ENCODE results near the gene TMEM52. TPM values are rescaled to one million over a fixed set of nuclear protein-coding genes. Genes with fewer than 3 reads are reported as not detected.

The TMEM52 gene
- polyA plus RNA-seq, 1 of the 3 experiments (the other 2 are of a cell fraction), result 4.8 TPM

DNA sequence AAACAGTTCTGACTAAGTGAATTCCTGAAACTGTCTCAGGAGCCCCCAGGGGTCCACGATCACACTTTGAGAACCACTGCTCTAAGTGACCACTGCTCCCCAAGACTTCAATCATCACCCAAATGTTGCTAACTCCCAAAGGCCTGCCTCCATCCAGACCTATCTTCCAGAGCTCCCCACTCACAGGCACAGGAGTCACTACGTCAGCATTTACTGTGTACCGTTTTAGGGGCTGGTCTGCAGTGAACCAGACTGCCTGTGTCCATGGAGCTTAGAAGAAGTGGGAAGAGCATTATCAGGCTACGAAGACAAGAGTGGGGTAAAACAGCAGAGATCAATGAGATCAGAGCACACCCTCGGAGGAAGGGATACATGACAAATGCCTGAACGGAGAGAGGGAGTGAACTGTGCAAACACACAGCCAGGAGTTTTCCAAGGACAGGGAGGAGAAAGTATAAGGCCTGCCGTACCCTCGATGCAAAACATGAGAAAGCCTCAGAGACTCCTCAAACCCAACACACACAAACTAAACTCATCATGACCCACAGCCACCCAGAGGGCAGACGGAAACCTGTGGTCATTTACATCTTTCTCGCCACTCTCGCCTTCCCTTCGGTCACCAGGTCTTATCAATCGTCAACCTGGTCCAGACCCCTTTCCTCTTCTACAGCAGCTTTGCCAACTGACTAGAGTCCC is 38.3 kb downstream of the TMEM52 start:
- 89% methylated on average over 13 of the region's 13 CpGs for WGBS (ENCODE audit: low lambda C conversion rate)
- CTCF ChIA-PET, result interaction anchor here (0.8 to 2.4 kb wide), 3 partner anchors 25 to 63 kb away, joined by 3 to 8 read pairs (median 3); no protein-coding TSS in a partner anchor

More for the DNA sequence above, 38.3 kb downstream of the TMEM52 start:
- no peak for TF ChIP-seq SIN3A (IDR thresholded peaks at IDR 0.05; ENCODE audit: borderline replicate concordance, low read depth, low read length)
- no peak for TF ChIP-seq ELF1 (IDR thresholded peaks at IDR 0.05)
- TF ChIP-seq, protein P1, sequence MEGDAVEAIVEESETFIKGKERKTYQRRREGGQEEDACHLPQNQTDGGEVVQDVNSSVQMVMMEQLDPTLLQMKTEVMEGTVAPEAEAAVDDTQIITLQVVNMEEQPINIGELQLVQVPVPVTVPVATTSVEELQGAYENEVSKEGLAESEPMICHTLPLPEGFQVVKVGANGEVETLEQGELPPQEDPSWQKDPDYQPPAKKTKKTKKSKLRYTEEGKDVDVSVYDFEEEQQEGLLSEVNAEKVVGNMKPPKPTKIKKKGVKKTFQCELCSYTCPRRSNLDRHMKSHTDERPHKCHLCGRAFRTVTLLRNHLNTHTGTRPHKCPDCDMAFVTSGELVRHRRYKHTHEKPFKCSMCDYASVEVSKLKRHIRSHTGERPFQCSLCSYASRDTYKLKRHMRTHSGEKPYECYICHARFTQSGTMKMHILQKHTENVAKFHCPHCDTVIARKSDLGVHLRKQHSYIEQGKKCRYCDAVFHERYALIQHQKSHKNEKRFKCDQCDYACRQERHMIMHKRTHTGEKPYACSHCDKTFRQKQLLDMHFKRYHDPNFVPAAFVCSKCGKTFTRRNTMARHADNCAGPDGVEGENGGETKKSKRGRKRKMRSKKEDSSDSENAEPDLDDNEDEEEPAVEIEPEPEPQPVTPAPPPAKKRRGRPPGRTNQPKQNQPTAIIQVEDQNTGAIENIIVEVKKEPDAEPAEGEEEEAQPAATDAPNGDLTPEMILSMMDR (IDR thresholded peaks at IDR 0.05), result no peak
- TF ChIP-seq REST (IDR thresholded peaks at IDR 0.05; ENCODE audit: low read depth, low read length), result no peak
- no peak for TF ChIP-seq JUND (IDR thresholded peaks at IDR 0.05)
- no peak for TF ChIP-seq GATA2 (CRISPR knock-in tag; IDR thresholded peaks at IDR 0.05)
- TF ChIP-seq EZH2phosphoT487 (IDR thresholded peaks at IDR 0.05; ENCODE audit: borderline replicate concordance, low read depth), result no peak
- no peak for TF ChIP-seq YY1 (IDR thresholded peaks at IDR 0.05; ENCODE audit: low read depth)
- TF ChIP-seq NRF1 (IDR thresholded peaks at IDR 0.05; ENCODE audit: low read depth, low read length), result no peak
- TF ChIP-seq SMC3 (IDR thresholded peaks at IDR 0.05; ENCODE audit: low read depth, low read length), result no peak
- no peak for TF ChIP-seq RXRA (IDR thresholded peaks at IDR 0.05; ENCODE audit: borderline replicate concordance, low read depth)
- TF ChIP-seq POLR2AphosphoS5 (IDR thresholded peaks at IDR 0.05; ENCODE audit: low read depth, low read length), result no peak
- Histone ChIP-seq H3K27ac (ENCODE audit: low read depth in 2 of 2, low read length in 1 of 2) (no peak overlapping the region; a peak in 1 of 4 replicates), H3K4me1 (ENCODE audit: control insufficient read depth in 1 of 2, insufficient read depth in 2 of 2, low read depth in 1 of 2, low read length in 1 of 2) (peaks cover 0 to 18% of the 10 kb centered on the region in 2 experiments; a peak in 2 of 4 replicates), H3K9me3 (no peaks in the 10 kb centered on the region), H3K9ac (no peak overlapping the region), H3K79me2 (ENCODE audit: insufficient read depth) (peaks cover 100% of the 10 kb centered on the region), H2AFZ (ENCODE audit: low read depth) (no peak overlapping the region), H3F3A (replicated peaks; ENCODE audit: insufficient read depth) (peaks cover 6% of the 10 kb centered on the region), H3K27me3 (ENCODE audit: insufficient read depth) (no peaks in the 10 kb centered on the region), H3K4me3 (ENCODE audit: low read depth in 2 of 2, low read length in 1 of 2) (no peak overlapping the region), H3K9me2 (no peaks in the 10 kb centered on the region), H3K36me3 (replicated peaks in 1 of 2; ENCODE audit: control insufficient read depth in 1 of 2, insufficient read depth in 2 of 2, low read length in 1 of 2) (peaks cover 8 to 18% of the 10 kb centered on the region in 2 experiments), H3K4me2 (no peak overlapping the region), H4K20me1 (ENCODE audit: insufficient read depth) (peaks cover 100% of the 10 kb centered on the region)
- POLR2A ChIA-PET, result no interaction called here
- no peak for DNase-seq

All from SK-N-SH (cell line).